Hepatocyte (in vitro differentiated cells): ENCODE data around the gene LRMDA.

Experiments
- CTCF ChIP-seq: fragments of 200-600 bp; sonication (generic); IDR thresholded peaks from 2 replicates; pipeline ENCODE4 v1.5.1; 2016; ENCODE audit warnings: antibody characterized with exemption, mild to moderate bottlenecking; ENCODE audit not compliant: poor library complexity
- EZH2phosphoT487 ChIP-seq: fragments of 200-600 bp; sonication (generic); IDR thresholded peaks from one replicate; pipeline ENCODE4 v1.6.1; 2018; ENCODE audit warnings: antibody characterized with exemption, mild to moderate bottlenecking, low read depth, moderate library complexity; ENCODE audit not compliant: unreplicated experiment, severe bottlenecking

- TF ChIP-seq CTCF (no peak), EZH2phosphoT487 (no peak)
Measured at GRCh38 chr10:76333326-76333725, 901.9 kb downstream of the LRMDA start.
